Measurements from ENCODE around the gene CSPG4. TPM values are rescaled to one million over a fixed set of nuclear protein-coding genes. Genes with fewer than 3 reads are reported as not detected.
"Not testable (repeated sequence)": the region's sequence is repeated elsewhere in the genome, so short reads cannot be mapped to it uniquely, and the experiment has no call there.

Gene CSPG4
- total RNA-seq, 1 donor from 2014 or later, result 0.18 TPM

GRCh38 chr15:75639191-75639708 is 73.4 kb downstream of the CSPG4 start:
- DNase-seq (ENCODE audit: low spot score), result no peak
- TF ChIP-seq CTCF (IDR thresholded peaks at IDR 0.05; ENCODE audit: unreplicated experiment), result no peak
- Mint-ChIP-seq H3K4me1 (ENCODE audit: unreplicated experiment) (peaks cover 34% of the 10 kb centered on the region), H3K4me3 (ENCODE audit: unreplicated experiment) (peak overlapping the region; percentile 93), H3K36me3 (ENCODE audit: low read depth, unreplicated experiment) (peaks cover 3% of the 10 kb centered on the region), H3K27ac (ENCODE audit: unreplicated experiment) (peak overlapping the region; percentile 82), H3K9me3 (ENCODE audit: unreplicated experiment) (no peaks in the 10 kb centered on the region), H3K27me3 (ENCODE audit: unreplicated experiment) (peaks cover 12% of the 10 kb centered on the region)

DNA sequence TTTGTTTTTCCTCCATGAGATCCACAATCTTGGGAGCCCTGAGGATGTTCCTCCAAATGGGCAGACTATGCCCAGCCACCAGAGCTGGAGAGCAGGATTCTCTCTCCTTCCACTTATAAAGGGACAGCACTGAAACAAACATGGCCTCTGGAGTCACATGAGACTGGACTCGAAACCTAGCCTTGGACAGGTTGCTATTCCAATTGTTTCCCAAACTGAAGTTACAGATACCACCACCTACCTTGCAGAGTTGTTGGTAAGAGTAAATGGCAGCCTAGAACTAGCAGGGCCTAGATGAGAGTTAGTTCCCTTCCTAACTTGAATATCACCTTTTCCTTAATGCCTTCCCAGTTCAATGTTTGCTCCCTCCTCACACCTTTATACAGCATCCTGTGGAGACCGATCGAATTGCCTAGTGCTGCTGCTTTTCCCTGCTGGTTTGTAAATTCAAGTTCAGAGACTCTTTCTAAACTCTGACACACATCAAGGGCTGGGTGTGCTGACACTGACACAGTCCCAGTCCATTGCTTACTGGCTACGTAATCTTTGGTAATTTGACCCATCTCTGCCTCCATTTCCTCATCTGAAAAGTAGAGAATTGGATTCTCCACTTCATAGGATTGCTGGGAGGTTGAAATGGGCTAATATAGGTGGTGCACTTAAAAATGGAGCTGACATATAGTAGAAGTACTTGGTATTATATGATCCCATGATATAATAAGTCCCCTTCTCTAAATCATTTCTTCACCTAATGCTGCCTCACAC is 75.2 kb downstream of the CSPG4 start:
- H3K36me3 Mint-ChIP-seq (ENCODE audit: low read depth, unreplicated experiment), result peaks cover 3% of the 10 kb centered on the region
- no peak for DNase-seq (ENCODE audit: low spot score)
- H3K4me3 Mint-ChIP-seq (ENCODE audit: unreplicated experiment), result no peak overlapping the region
- H3K27me3 Mint-ChIP-seq (ENCODE audit: unreplicated experiment), result peaks cover 8% of the 10 kb centered on the region
- H3K27ac Mint-ChIP-seq (ENCODE audit: unreplicated experiment), result peak overlapping the region; percentile 52
- peaks cover 30% of the 10 kb centered on the region for H3K4me1 Mint-ChIP-seq (ENCODE audit: unreplicated experiment)
- no peak for TF ChIP-seq CTCF (IDR thresholded peaks at IDR 0.05; ENCODE audit: unreplicated experiment)
- no peaks in the 10 kb centered on the region for H3K9me3 Mint-ChIP-seq (ENCODE audit: unreplicated experiment)

DNA sequence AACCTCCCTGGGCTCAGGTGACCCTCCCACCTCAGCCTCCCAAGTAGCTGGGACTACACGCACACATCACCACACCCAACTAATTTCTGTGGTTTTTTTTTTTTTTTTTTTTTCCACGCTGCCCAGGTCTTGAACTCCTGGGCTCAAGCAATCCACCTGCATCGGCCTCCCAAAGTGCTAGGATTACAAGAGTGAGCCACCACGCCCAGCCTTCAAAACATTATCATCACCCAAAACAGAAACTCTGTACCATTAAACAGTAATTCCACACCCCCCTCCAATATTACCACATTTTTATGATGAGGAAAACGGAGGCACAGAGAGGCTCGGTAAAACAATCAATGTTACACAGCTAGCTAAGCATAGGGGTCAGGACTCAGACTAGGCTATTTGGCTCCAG is 76.6 kb downstream of the CSPG4 start:
- DNase-seq (ENCODE audit: low spot score), result no peak
- H3K27me3 Mint-ChIP-seq (ENCODE audit: unreplicated experiment), result peaks cover 8% of the 10 kb centered on the region
- H3K27ac Mint-ChIP-seq (ENCODE audit: unreplicated experiment), result no peak overlapping the region
- no peak overlapping the region for H3K4me3 Mint-ChIP-seq (ENCODE audit: unreplicated experiment)
- peaks cover 25% of the 10 kb centered on the region for H3K4me1 Mint-ChIP-seq (ENCODE audit: unreplicated experiment)
- H3K36me3 Mint-ChIP-seq (ENCODE audit: low read depth, unreplicated experiment), result no peaks in the 10 kb centered on the region
- TF ChIP-seq CTCF (IDR thresholded peaks at IDR 0.05; ENCODE audit: unreplicated experiment), result no peak
- H3K9me3 Mint-ChIP-seq (ENCODE audit: unreplicated experiment), result no peaks in the 10 kb centered on the region

- not testable (repeated sequence) for H3K27me3 Mint-ChIP-seq (ENCODE audit: unreplicated experiment); H3K4me3 Mint-ChIP-seq (ENCODE audit: unreplicated experiment); H3K36me3 Mint-ChIP-seq (ENCODE audit: low read depth, unreplicated experiment); H3K27ac Mint-ChIP-seq (ENCODE audit: unreplicated experiment); DNase-seq (ENCODE audit: low spot score); H3K9me3 Mint-ChIP-seq (ENCODE audit: unreplicated experiment)
- peaks cover 14% of the 10 kb centered on the region for H3K4me1 Mint-ChIP-seq (ENCODE audit: unreplicated experiment)
These were observed 78.7 kb downstream of the CSPG4 start for GRCh38 chr15:75633922-75634321.

DNA sequence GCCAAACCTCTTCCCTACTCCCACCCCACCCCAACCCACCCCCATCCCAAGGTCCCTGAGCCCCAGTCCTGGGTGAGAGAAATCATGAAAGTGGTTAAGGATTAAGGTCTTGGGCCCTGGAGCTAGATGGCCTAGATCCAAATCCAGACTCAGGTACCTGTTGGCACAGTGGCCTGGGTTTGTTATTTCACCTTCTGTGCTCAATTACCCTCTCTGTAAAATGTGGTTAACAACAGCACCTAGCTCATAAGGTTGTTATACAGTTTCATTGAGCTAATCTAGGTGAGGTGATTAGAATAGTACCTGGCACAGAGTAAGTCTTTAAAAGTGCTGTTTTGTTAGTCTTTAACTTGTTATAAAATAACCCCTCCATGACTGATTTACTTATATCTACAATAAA is 80.7 kb downstream of the CSPG4 start:
- Mint-ChIP-seq H3K36me3 (ENCODE audit: low read depth, unreplicated experiment) (no peaks in the 10 kb centered on the region), H3K9me3 (ENCODE audit: unreplicated experiment) (no peaks in the 10 kb centered on the region), H3K27ac (ENCODE audit: unreplicated experiment) (no peak overlapping the region), H3K4me1 (ENCODE audit: unreplicated experiment) (peaks cover under 1% of the 10 kb centered on the region), H3K4me3 (ENCODE audit: unreplicated experiment) (no peak overlapping the region), H3K27me3 (ENCODE audit: unreplicated experiment) (no peaks in the 10 kb centered on the region)
- no peak for TF ChIP-seq CTCF (IDR thresholded peaks at IDR 0.05; ENCODE audit: unreplicated experiment)
- no peak for DNase-seq (ENCODE audit: low spot score)

Measured in endothelial cell (in vitro differentiated cells).